ENCODE data around the gene LPP. TPM values are rescaled to one million over a fixed set of nuclear protein-coding genes. Genes with fewer than 3 reads are reported as not detected.
"Not testable (repeated sequence)": the region's sequence is repeated elsewhere in the genome, so short reads cannot be mapped to it uniquely, and the experiment has no call there.

Gene LPP
- total RNA-seq, 2 donors from 2014 or later: 46.6 to 92.4 TPM

GRCh38 chr3:188404124-188404523 is 250.2 kb downstream of the LPP start:
- Mint-ChIP-seq H3K27ac (no peak overlapping the region), H3K27me3 (no peaks in the 10 kb centered on the region), H3K4me3 (no peak overlapping the region), H3K9me3 (no peaks in the 10 kb centered on the region), H3K4me1 (peaks cover 35% of the 10 kb centered on the region), H3K36me3 (ENCODE audit: low read depth) (peaks cover 32% of the 10 kb centered on the region)
- ATAC-seq (replicated peaks): no peak

GRCh38 chr3:188404701-188405100 is 250.7 kb downstream of the LPP start:
- ATAC-seq (replicated peaks): no peak
- H3K4me3 Mint-ChIP-seq: no peak overlapping the region
- H3K9me3 Mint-ChIP-seq: no peaks in the 10 kb centered on the region
- peaks cover 34% of the 10 kb centered on the region for H3K4me1 Mint-ChIP-seq
- no peak overlapping the region for H3K27ac Mint-ChIP-seq
- H3K36me3 Mint-ChIP-seq (ENCODE audit: low read depth): peaks cover 34% of the 10 kb centered on the region
- H3K27me3 Mint-ChIP-seq: no peaks in the 10 kb centered on the region

- Mint-ChIP-seq H3K36me3 (ENCODE audit: low read depth) (peaks cover 38% of the 10 kb centered on the region), H3K27ac (no peak overlapping the region), H3K4me1 (peaks cover 12% of the 10 kb centered on the region), H3K27me3 (no peaks in the 10 kb centered on the region), H3K9me3 (no peaks in the 10 kb centered on the region), H3K4me3 (no peak overlapping the region)
- ATAC-seq (replicated peaks): no peak
Measured at GRCh38 chr3:188407158-188407880, 253.4 kb downstream of the LPP start.

GRCh38 chr3:188408831-188409230 is 254.9 kb downstream of the LPP start:
- no peak overlapping the region for H3K4me3 Mint-ChIP-seq
- no peak for ATAC-seq (replicated peaks)
- peaks cover 4% of the 10 kb centered on the region for H3K4me1 Mint-ChIP-seq
- H3K27me3 Mint-ChIP-seq: no peaks in the 10 kb centered on the region
- H3K9me3 Mint-ChIP-seq: no peaks in the 10 kb centered on the region
- H3K27ac Mint-ChIP-seq: no peak overlapping the region
- H3K36me3 Mint-ChIP-seq (ENCODE audit: low read depth): peaks cover 38% of the 10 kb centered on the region

GRCh38 chr3:188411750-188412149 is 257.8 kb downstream of the LPP start:
- no peaks in the 10 kb centered on the region for H3K27me3 Mint-ChIP-seq
- no peak overlapping the region for H3K4me3 Mint-ChIP-seq
- peaks cover 28% of the 10 kb centered on the region for H3K36me3 Mint-ChIP-seq (ENCODE audit: low read depth)
- no peak overlapping the region for H3K27ac Mint-ChIP-seq
- peaks cover 4% of the 10 kb centered on the region for H3K4me1 Mint-ChIP-seq
- no peak for ATAC-seq (replicated peaks)
- no peaks in the 10 kb centered on the region for H3K9me3 Mint-ChIP-seq

- H3K36me3 Mint-ChIP-seq (ENCODE audit: low read depth): no peaks in the 10 kb centered on the region
Measured at GRCh38 chr3:188415196-188415595, 261.2 kb downstream of the LPP start.

GRCh38 chr3:188416041-188416440 is 262.1 kb downstream of the LPP start:
- Mint-ChIP-seq H3K4me3 (no peak overlapping the region), H3K4me1 (no peaks in the 10 kb centered on the region), H3K36me3 (ENCODE audit: low read depth) (no peaks in the 10 kb centered on the region), H3K9me3 (no peaks in the 10 kb centered on the region), H3K27me3 (no peaks in the 10 kb centered on the region), H3K27ac (no peak overlapping the region)
- no peak for ATAC-seq (replicated peaks)

More at GRCh38 chr3:188415196-188415595, 261.2 kb downstream of the LPP start:
- H3K27ac Mint-ChIP-seq: no peak overlapping the region
- no peaks in the 10 kb centered on the region for H3K9me3 Mint-ChIP-seq
- H3K4me3 Mint-ChIP-seq: no peak overlapping the region
- ATAC-seq (replicated peaks): no peak
- H3K4me1 Mint-ChIP-seq: no peaks in the 10 kb centered on the region
- no peaks in the 10 kb centered on the region for H3K27me3 Mint-ChIP-seq

- Mint-ChIP-seq H3K27me3 (no peaks in the 10 kb centered on the region), H3K4me3 (no peak overlapping the region), H3K36me3 (ENCODE audit: low read depth) (no peaks in the 10 kb centered on the region), H3K27ac (no peak overlapping the region), H3K9me3 (no peaks in the 10 kb centered on the region), H3K4me1 (no peaks in the 10 kb centered on the region)
- no peak for ATAC-seq (replicated peaks)
Measured at GRCh38 chr3:188417271-188417696, 263.3 kb downstream of the LPP start.

GRCh38 chr3:188417766-188418165 is 263.8 kb downstream of the LPP start:
- ATAC-seq (replicated peaks): no peak
- Mint-ChIP-seq H3K9me3 (no peaks in the 10 kb centered on the region), H3K36me3 (ENCODE audit: low read depth) (no peaks in the 10 kb centered on the region), H3K27me3 (no peaks in the 10 kb centered on the region), H3K4me1 (no peaks in the 10 kb centered on the region), H3K4me3 (no peak overlapping the region), H3K27ac (no peak overlapping the region)

- Mint-ChIP-seq H3K9me3 (peaks cover 7% of the 10 kb centered on the region), H3K4me1 (no peaks in the 10 kb centered on the region), H3K27ac (no peak overlapping the region), H3K27me3 (no peaks in the 10 kb centered on the region), H3K4me3 (no peak overlapping the region), H3K36me3 (ENCODE audit: low read depth) (no peaks in the 10 kb centered on the region)
- no peak for ATAC-seq (replicated peaks)
Measured at GRCh38 chr3:188421151-188421821, 267.3 kb downstream of the LPP start.

- Mint-ChIP-seq H3K4me3 (no peak overlapping the region), H3K27ac (no peak overlapping the region), H3K9me3 (peaks cover 12% of the 10 kb centered on the region), H3K36me3 (ENCODE audit: low read depth) (no peaks in the 10 kb centered on the region), H3K27me3 (no peaks in the 10 kb centered on the region), H3K4me1 (peaks cover 6% of the 10 kb centered on the region)
- no peak for ATAC-seq (replicated peaks)
Measured at GRCh38 chr3:188421836-188422540, 268.0 kb downstream of the LPP start.

- H3K27me3 Mint-ChIP-seq; H3K27ac Mint-ChIP-seq; H3K36me3 Mint-ChIP-seq (ENCODE audit: low read depth): not testable (repeated sequence)
Measured at GRCh38 chr3:188427981-188428380, 274.0 kb downstream of the LPP start.

GRCh38 chr3:188431040-188431439 is 277.1 kb downstream of the LPP start:
- no peaks in the 10 kb centered on the region for H3K27me3 Mint-ChIP-seq

More at GRCh38 chr3:188427981-188428380, 274.0 kb downstream of the LPP start:
- H3K4me3 Mint-ChIP-seq; ATAC-seq (replicated peaks): not testable (repeated sequence)
- peaks cover 18% of the 10 kb centered on the region for H3K4me1 Mint-ChIP-seq
- H3K9me3 Mint-ChIP-seq: peaks cover 12% of the 10 kb centered on the region

GRCh38 chr3:188431553-188431952 is 277.6 kb downstream of the LPP start:
- no peak for ATAC-seq (replicated peaks)
- Mint-ChIP-seq H3K4me1 (peaks cover 29% of the 10 kb centered on the region), H3K27me3 (no peaks in the 10 kb centered on the region), H3K9me3 (peaks cover 3% of the 10 kb centered on the region), H3K27ac (no peak overlapping the region), H3K4me3 (no peak overlapping the region), H3K36me3 (ENCODE audit: low read depth) (no peaks in the 10 kb centered on the region)

More at GRCh38 chr3:188431040-188431439, 277.1 kb downstream of the LPP start:
- no peak for ATAC-seq (replicated peaks)
- no peak overlapping the region for H3K4me3 Mint-ChIP-seq
- H3K4me1 Mint-ChIP-seq: peaks cover 31% of the 10 kb centered on the region
- peaks cover 7% of the 10 kb centered on the region for H3K9me3 Mint-ChIP-seq
- no peak overlapping the region for H3K27ac Mint-ChIP-seq
- H3K36me3 Mint-ChIP-seq (ENCODE audit: low read depth): no peaks in the 10 kb centered on the region

All from activated T-helper 17 cell treated with anti-CD3 and anti-CD28 coated beads, Interleukin-2, amount 50 U/mL, for 72 hours (primary cell).